ENCODE measurements around the gene ZNF407.

- no peak for TF ChIP-seq CTCF (IDR thresholded peaks at IDR 0.05)
- no peak for TF ChIP-seq POLR2A (IDR thresholded peaks at IDR 0.05)
Measured at GRCh38 chr18:74817576-74817975, 219.9 kb downstream of the ZNF407 start.

All from heart left ventricle (tissue), 13 donors.